SU-DHL-6 (cell line): ENCODE measurements around the gene KRT32.

ENCODE experiments used
- H2AFZ ChIP-seq: fragments of 200-600 bp; sonication (generic); 2 replicates; pipeline ENCODE4 v1.6.1; 2014; ENCODE audit warnings: low read depth, mild to moderate bottlenecking, moderate library complexity, mixed read lengths, antibody characterized with exemption, low read length; ENCODE audit not compliant: severe bottlenecking
- H3F3A ChIP-seq: fragments of 200-600 bp; shearing (Covaris generic); 2 replicates; pipeline ENCODE4 v1.6.0; 2016; ENCODE audit warnings: antibody characterized with exemption, mild to moderate bottlenecking; ENCODE audit not compliant: insufficient read depth
- H3K27ac ChIP-seq: fragments of 200-600 bp; sonication (generic); 2 replicates; pipeline ENCODE4 v1.5.1; 2016; ENCODE audit warnings: low read depth, mild to moderate bottlenecking, low read length, moderate library complexity, mixed read lengths
- H3K27me3 ChIP-seq: fragments of 200-600 bp; sonication (generic), shearing (Covaris generic); 2 replicates; pipeline ENCODE4 v1.6.0; 2014; ENCODE audit warnings: mild to moderate bottlenecking, low read length
- H3K36me3 ChIP-seq: fragments of 200-600 bp; sonication (generic); 2 replicates; pipeline ENCODE4 v1.6.1; 2014; ENCODE audit warnings: mild to moderate bottlenecking, low read length, mixed read lengths
- H3K4me2 ChIP-seq: fragments of 300-600, 200-600 bp; shearing (Covaris generic), sonication (generic); 2 replicates; pipeline ENCODE4 v1.6.0; 2014; ENCODE audit warnings: low read length, low read depth, mild to moderate bottlenecking; ENCODE audit not compliant: poor library complexity, severe bottlenecking
- H3K4me3 ChIP-seq: fragments of 200-600 bp; sonication (generic); 2 replicates; pipeline ENCODE4 v1.5.1; 2014; ENCODE audit warnings: antibody characterized with exemption, low read length, mild to moderate bottlenecking, mixed read lengths; ENCODE audit not compliant: insufficient read depth, poor library complexity, severe bottlenecking
- H3K79me2 ChIP-seq: fragments of 200-600 bp; sonication (generic); 2 replicates; pipeline ENCODE4 v1.6.1; 2014; ENCODE audit warnings: mild to moderate bottlenecking, low read length, moderate library complexity; ENCODE audit not compliant: insufficient read depth
- H3K9ac ChIP-seq: fragments of 200-600 bp; sonication (generic); 2 replicates; pipeline ENCODE4 v1.7.0; 2014; ENCODE audit warnings: mild to moderate bottlenecking, low read length
- H3K9me2 ChIP-seq: fragments of 200-600 bp; sonication (generic); replicated peaks from 2 replicates; pipeline ENCODE4 v1.6.1; 2014; ENCODE audit warnings: low read length; ENCODE audit not compliant: insufficient read depth
- H3K9me3 ChIP-seq: fragments of 200-600 bp; sonication (generic); 2 replicates; pipeline ENCODE4 v1.6.1; 2014; ENCODE audit warnings: low read length, mixed read lengths; ENCODE audit not compliant: insufficient read depth
- H4K20me1 ChIP-seq: fragments of 200-600 bp; sonication (generic); 2 replicates; pipeline ENCODE4 v1.6.1; 2014; ENCODE audit warnings: low read depth, mild to moderate bottlenecking, antibody characterized with exemption, low read length, moderate library complexity, mixed read lengths
- EZH2phosphoT487 ChIP-seq: fragments of 200-600 bp; sonication (generic), shearing (Covaris generic); conservative IDR thresholded peaks from 2 replicates; pipeline ENCODE4 v1.6.1; 2018; ENCODE audit warnings: mild to moderate bottlenecking, antibody characterized with exemption, low read length, moderate library complexity, mixed read lengths
- TF ChIP-seq, protein P1 (sequence below): fragments of 200-600 bp; sonication (generic); IDR thresholded peaks from one replicate; pipeline ENCODE4 v1.5.1; 2017; ENCODE audit warnings: antibody characterized with exemption, mild to moderate bottlenecking, low read length, moderate library complexity; ENCODE audit not compliant: insufficient read depth, poor library complexity, severe bottlenecking

The KRT32 gene

GRCh38 chr17:41490000-41490990 is 23.1 kb upstream of the KRT32 start:
- TF ChIP-seq, protein P1, sequence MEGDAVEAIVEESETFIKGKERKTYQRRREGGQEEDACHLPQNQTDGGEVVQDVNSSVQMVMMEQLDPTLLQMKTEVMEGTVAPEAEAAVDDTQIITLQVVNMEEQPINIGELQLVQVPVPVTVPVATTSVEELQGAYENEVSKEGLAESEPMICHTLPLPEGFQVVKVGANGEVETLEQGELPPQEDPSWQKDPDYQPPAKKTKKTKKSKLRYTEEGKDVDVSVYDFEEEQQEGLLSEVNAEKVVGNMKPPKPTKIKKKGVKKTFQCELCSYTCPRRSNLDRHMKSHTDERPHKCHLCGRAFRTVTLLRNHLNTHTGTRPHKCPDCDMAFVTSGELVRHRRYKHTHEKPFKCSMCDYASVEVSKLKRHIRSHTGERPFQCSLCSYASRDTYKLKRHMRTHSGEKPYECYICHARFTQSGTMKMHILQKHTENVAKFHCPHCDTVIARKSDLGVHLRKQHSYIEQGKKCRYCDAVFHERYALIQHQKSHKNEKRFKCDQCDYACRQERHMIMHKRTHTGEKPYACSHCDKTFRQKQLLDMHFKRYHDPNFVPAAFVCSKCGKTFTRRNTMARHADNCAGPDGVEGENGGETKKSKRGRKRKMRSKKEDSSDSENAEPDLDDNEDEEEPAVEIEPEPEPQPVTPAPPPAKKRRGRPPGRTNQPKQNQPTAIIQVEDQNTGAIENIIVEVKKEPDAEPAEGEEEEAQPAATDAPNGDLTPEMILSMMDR: no peak
- TF ChIP-seq EZH2phosphoT487: no peak
- no peaks in the 10 kb centered on the region for H3K9me3 ChIP-seq
- no peaks in the 10 kb centered on the region for H3F3A ChIP-seq
- H4K20me1 ChIP-seq: no peaks in the 10 kb centered on the region
- H3K4me3 ChIP-seq: no peak overlapping the region
- H3K27ac ChIP-seq: no peak overlapping the region
- no peaks in the 10 kb centered on the region for H3K9me2 ChIP-seq
- H3K9ac ChIP-seq: no peak overlapping the region
- no peaks in the 10 kb centered on the region for H3K36me3 ChIP-seq
- no peak overlapping the region for H3K4me2 ChIP-seq
- no peaks in the 10 kb centered on the region for H3K79me2 ChIP-seq
- no peaks in the 10 kb centered on the region for H3K27me3 ChIP-seq
- no peak overlapping the region for H2AFZ ChIP-seq

DNA sequence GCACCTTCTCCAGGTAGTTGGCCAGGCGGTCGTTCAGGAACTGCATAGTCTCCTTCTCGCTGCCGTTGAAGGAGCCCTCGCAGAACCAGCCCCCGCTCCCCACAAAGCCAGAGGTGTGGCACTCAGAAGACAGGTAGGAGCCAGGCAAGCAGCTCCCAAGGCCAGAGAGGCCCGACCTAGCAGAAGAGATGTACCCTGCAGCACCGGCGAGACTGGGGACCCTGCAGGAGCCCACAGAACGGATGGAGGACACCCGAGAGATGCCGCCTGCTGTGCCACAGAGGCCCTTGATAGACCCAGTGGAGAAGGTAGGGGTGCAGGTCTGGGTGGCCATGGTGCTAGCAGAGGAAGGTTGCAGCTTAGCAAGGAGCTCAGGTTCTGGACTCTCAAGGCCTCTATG is 22.3 kb upstream of the KRT32 start, which contains the start of gene KRT36:
KRT36 (minus strand) TSS at position 380 of the 400 bp plus-strand sequence; CDS start at position 334, 46 bp downstream.
- Histone ChIP-seq H2AFZ (no peak within 1 kb of the TSS), H3K27me3 (no peaks in the 10 kb centered on the region), H3K79me2 (no peaks in the 10 kb centered on the region), H3K9ac (no peak within 1 kb of the TSS), H3K4me3 (no peak within 1 kb of the TSS), H3K9me3 (no peaks in the 10 kb centered on the region), H3F3A (no peaks in the 10 kb centered on the region), H4K20me1 (no peaks in the 10 kb centered on the region), H3K27ac (no peak within 1 kb of the TSS), H3K9me2 (no peaks in the 10 kb centered on the region), H3K36me3 (no peaks in the 10 kb centered on the region), H3K4me2 (no peak within 1 kb of the TSS)
- TF ChIP-seq, protein P1: no peak
- no peak for TF ChIP-seq EZH2phosphoT487

- Histone ChIP-seq H3K36me3 (no peaks in the 10 kb centered on the region), H3K9ac (no peak overlapping the region), H3K79me2 (no peaks in the 10 kb centered on the region), H3K9me3 (no peaks in the 10 kb centered on the region), H3K4me2 (no peak overlapping the region), H3K9me2 (no peaks in the 10 kb centered on the region), H2AFZ (no peak overlapping the region), H3K4me3 (no peak overlapping the region), H3F3A (no peaks in the 10 kb centered on the region), H3K27ac (no peak overlapping the region), H4K20me1 (no peaks in the 10 kb centered on the region), H3K27me3 (no peaks in the 10 kb centered on the region)
- TF ChIP-seq, protein P1: peak; percentile 45
- no peak for TF ChIP-seq EZH2phosphoT487
Observed at GRCh38 chr17:41486809-41487530, 19.8 kb upstream of the KRT32 start.
